PC-9 (cell line): ENCODE results near the gene KNCN. TPM values are rescaled to one million over a fixed set of nuclear protein-coding genes. Genes with fewer than 3 reads are reported as not detected.

Source experiments
- BruUV-seq: library from RNA; stranded (reverse); fragments of 400-500 nt; replicated peaks from 2 replicates; lab custom pipeline; 2021; lab: Mats Ljungman, UMichigan
- CTCF ChIA-PET: fragments of 300-600 bp; sonication (Branson Sonifier 250); formaldehyde crosslinking; loops from one replicate; lab custom pipeline; 2022; ENCODE audit warnings: antibody characterized with exemption; lab: Charles Lee
- POLR2A ChIA-PET: fragments of 300-600 bp; sonication (Branson Sonifier 250); formaldehyde crosslinking; loops from one replicate; lab custom pipeline; 2022; ENCODE audit warnings: antibody characterized with exemption; ENCODE audit not compliant: unreplicated experiment; lab: Charles Lee
- DNase-seq, 2 experiments: peaks; one replicate each; pipeline versions ENCODE4 v3.0.0 to v3.0.0-alpha.2; 2015 to 2022; ENCODE audit warnings: mixed read lengths in 1 of 2
- H2AFZ ChIP-seq: fragments of 200-600 bp; sonication (generic); 2 replicates; pipeline ENCODE4 v1.8.1; 2017; ENCODE audit warnings: antibody characterized with exemption
- H3F3A ChIP-seq: fragments of 200-600 bp; sonication (generic); 2 replicates; pipeline ENCODE4 v1.8.1; 2017; ENCODE audit warnings: antibody characterized with exemption, mild to moderate bottlenecking, low read depth; ENCODE audit not compliant: insufficient read depth
- H3K27ac ChIP-seq: fragments of 200-600 bp; sonication (generic); 2 replicates; pipeline ENCODE4 v1.6.1; 2016; ENCODE audit warnings: mixed run types
- H3K27me3 ChIP-seq: fragments of 200-600 bp; sonication (generic); 2 replicates; pipeline ENCODE4 v1.6.1; 2016; ENCODE audit warnings: low read depth, mixed run types; ENCODE audit not compliant: insufficient read depth
- H3K36me3 ChIP-seq: fragments of 200-600 bp; sonication (generic); 2 replicates; pipeline ENCODE4 v1.6.1; 2016; ENCODE audit warnings: low read depth, mixed run types
- H3K4me1 ChIP-seq: fragments of 200-600 bp; sonication (generic); replicated peaks from 2 replicates; pipeline ENCODE4 v1.6.1; 2016; ENCODE audit warnings: mixed run types; ENCODE audit not compliant: insufficient read depth
- H3K4me2 ChIP-seq: fragments of 200-600 bp; sonication (generic); 2 replicates; pipeline ENCODE4 v1.6.1; 2017; ENCODE audit warnings: mixed run types
- H3K4me3 ChIP-seq: fragments of 200-600 bp; sonication (generic); 2 replicates; pipeline ENCODE4 v1.6.1; 2016; ENCODE audit warnings: mixed run types
- H3K79me2 ChIP-seq: fragments of 200-600 bp; sonication (generic); 2 replicates; pipeline ENCODE4 v1.6.1; 2017; ENCODE audit warnings: low read depth, mixed run types
- H3K9me2 ChIP-seq: fragments of 200-600 bp; sonication (generic); 2 replicates; pipeline ENCODE4 v1.8.1; 2017; ENCODE audit warnings: mild to moderate bottlenecking; ENCODE audit not compliant: insufficient read depth
- H3K9me3 ChIP-seq: fragments of 200-600 bp; sonication (generic); 2 replicates; pipeline ENCODE4 v1.8.1; 2016; ENCODE audit warnings: low read depth; ENCODE audit not compliant: insufficient read depth
- H4K20me1 ChIP-seq: fragments of 200-600 bp; sonication (generic); 2 replicates; pipeline ENCODE4 v1.8.1; 2017; ENCODE audit not compliant: insufficient read depth
- CTCF ChIP-seq: fragments of 200-600 bp; sonication (generic); conservative IDR thresholded peaks from 2 replicates; pipeline ENCODE4 v1.6.1; 2017; ENCODE audit warnings: mixed run types, antibody characterized with exemption, mild to moderate bottlenecking, moderate library complexity
- EZH2 ChIP-seq: fragments of 200-600 bp; sonication (generic); IDR thresholded peaks from 2 replicates; pipeline ENCODE4 v1.8.0; 2017; ENCODE audit warnings: antibody characterized with exemption, low read depth
- intact Hi-C: fragments of 100-400 bp; cut with micrococcal nuclease; formaldehyde crosslinking; loops from one replicate; pipeline ENCODE4 v1.10.0; 2022; ENCODE audit not compliant: unreplicated experiment
- total RNA-seq: library from RNA; stranded (reverse); gene quantifications from 2 replicates; pipeline ENCODE4 v1.2.3, GENCODE V29; 2021

KNCN gene
- total RNA-seq, 1 experiment from 2014 or later = not detected

DNA sequence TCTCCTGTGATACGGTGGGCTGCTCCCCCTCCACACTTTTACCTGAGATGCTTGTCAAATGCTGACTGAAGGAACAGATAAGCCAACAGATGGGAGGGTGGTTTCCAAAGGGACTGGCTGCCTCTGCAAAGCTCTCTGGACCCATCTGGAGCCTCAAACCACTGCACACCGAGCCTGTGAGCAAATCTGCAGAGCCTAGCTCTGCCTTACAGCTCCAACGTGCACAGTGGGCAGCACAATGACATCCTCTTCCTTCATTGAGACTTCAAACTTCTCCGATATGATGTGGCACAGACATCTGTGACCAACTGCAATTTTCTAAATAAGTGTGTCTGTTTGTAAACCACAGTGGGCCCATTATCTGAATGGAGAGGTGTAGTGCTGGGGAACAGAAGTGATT is 26.2 kb upstream of the KNCN start:
- H3F3A ChIP-seq = no peaks in the 10 kb centered on the region
- no peak overlapping the region for H2AFZ ChIP-seq
- no peak overlapping the region for H3K4me3 ChIP-seq
- no peaks in the 10 kb centered on the region for H3K9me2 ChIP-seq
- H3K4me1 ChIP-seq = no peaks in the 10 kb centered on the region
- CTCF ChIA-PET = no interaction called here
- BruUV-seq = no TSS peak
- no peak overlapping the region for H3K4me2 ChIP-seq
- intact Hi-C loops = no loop called here
- no peaks in the 10 kb centered on the region for H4K20me1 ChIP-seq
- H3K27ac ChIP-seq = no peak overlapping the region
- DNase-seq = no peak
- POLR2A ChIA-PET = no interaction called here
- H3K36me3 ChIP-seq = no peaks in the 10 kb centered on the region
- no peaks in the 10 kb centered on the region for H3K9me3 ChIP-seq
- H3K79me2 ChIP-seq = no peaks in the 10 kb centered on the region
- H3K27me3 ChIP-seq = no peaks in the 10 kb centered on the region
- TF ChIP-seq EZH2 (no peak), CTCF (no peak)

DNA sequence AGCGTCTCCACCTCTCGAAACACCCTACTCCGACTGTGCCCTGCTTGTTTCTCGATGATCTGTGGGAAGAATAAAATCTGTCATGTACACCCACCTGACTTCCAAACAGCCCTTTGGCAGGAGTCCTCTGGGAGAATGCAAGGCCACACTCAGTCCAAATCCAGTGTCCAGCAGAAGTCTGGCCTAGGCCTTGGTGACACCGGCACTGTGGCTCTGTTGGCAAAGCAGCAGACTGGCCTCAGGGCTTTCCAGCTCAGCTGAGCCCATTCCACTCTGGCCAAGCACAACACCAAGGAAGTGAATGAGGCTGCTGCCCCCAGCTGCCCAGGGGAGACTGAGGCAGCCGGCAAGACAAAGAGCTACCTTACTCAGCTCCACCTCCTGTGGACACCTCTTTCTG is 25.1 kb upstream of the KNCN start:
- intact Hi-C loops = no loop called here
- BruUV-seq = no TSS peak
- Histone ChIP-seq H3K9me2 (no peaks in the 10 kb centered on the region), H4K20me1 (no peaks in the 10 kb centered on the region), H3K79me2 (no peaks in the 10 kb centered on the region), H3K27ac (no peak overlapping the region), H3F3A (no peaks in the 10 kb centered on the region), H3K4me2 (no peak overlapping the region), H2AFZ (no peak overlapping the region), H3K4me3 (no peak overlapping the region), H3K27me3 (no peaks in the 10 kb centered on the region), H3K9me3 (no peaks in the 10 kb centered on the region), H3K4me1 (no peaks in the 10 kb centered on the region), H3K36me3 (no peaks in the 10 kb centered on the region)
- TF ChIP-seq CTCF = no peak
- ChIA-PET CTCF (no interaction called here), POLR2A (no interaction called here)
- no peak for DNase-seq

- ChIA-PET POLR2A (no interaction called here), CTCF (no interaction called here)
Measured at GRCh38 chr1:46575778-46576177, 24.3 kb upstream of the KNCN start.

More at GRCh38 chr1:46575778-46576177, 24.3 kb upstream of the KNCN start:
- Histone ChIP-seq H3K4me3 (no peak overlapping the region), H3K4me2 (no peak overlapping the region), H3K9me2 (no peaks in the 10 kb centered on the region), H3K27ac (no peak overlapping the region), H3F3A (no peaks in the 10 kb centered on the region), H2AFZ (no peak overlapping the region), H3K9me3 (no peaks in the 10 kb centered on the region), H3K4me1 (no peaks in the 10 kb centered on the region), H4K20me1 (no peaks in the 10 kb centered on the region), H3K36me3 (no peaks in the 10 kb centered on the region), H3K27me3 (no peaks in the 10 kb centered on the region), H3K79me2 (no peaks in the 10 kb centered on the region)
- TF ChIP-seq CTCF (no peak), EZH2 (no peak)
- no peak for DNase-seq
- intact Hi-C loops = no loop called here
- no TSS peak for BruUV-seq
